ENCODE data around the gene OR51E2. TPM values are rescaled to one million over a fixed set of nuclear protein-coding genes. Genes with fewer than 3 reads are reported as not detected.

OR51E2 gene
- total RNA-seq, 2 donors from 2014 or later = 10.6 to 100 TPM

GRCh38 chr11:4673781-4674180 lies 23.9 kb downstream of the OR51E2 start:
- H3K27me3 ChIP-seq (replicated peaks; ENCODE audit: insufficient read depth) = no peaks in the 10 kb centered on the region
- H3K27ac ChIP-seq = no peak overlapping the region
- no peak for DNase-seq (ENCODE audit: low spot score)
- intact Hi-C loops (cut with DNase I) = no loop called here
- 57% methylated on average over 2 of the region's 2 CpGs for WGBS
- TF ChIP-seq CTCF (IDR thresholded peaks at IDR 0.05) = no peak
- TF ChIP-seq POLR2A (IDR thresholded peaks at IDR 0.05) = no peak
- TF ChIP-seq POLR2AphosphoS5 (IDR thresholded peaks at IDR 0.05) = no peak
- no peaks in the 10 kb centered on the region for H3K36me3 ChIP-seq
- no peaks in the 10 kb centered on the region for H3K9me3 ChIP-seq
- H3K4me1 ChIP-seq (replicated peaks) = no peaks in the 10 kb centered on the region
- no peak overlapping the region for H3K4me3 ChIP-seq

GRCh38 chr11:4672470-4672869 lies 25.2 kb downstream of the OR51E2 start:
- Histone ChIP-seq H3K36me3 (no peaks in the 10 kb centered on the region), H3K27me3 (replicated peaks; ENCODE audit: insufficient read depth) (no peaks in the 10 kb centered on the region), H3K4me3 (no peak overlapping the region), H3K27ac (no peak overlapping the region), H3K4me1 (replicated peaks) (no peaks in the 10 kb centered on the region), H3K9me3 (no peaks in the 10 kb centered on the region)
- no peak for TF ChIP-seq CTCF (IDR thresholded peaks at IDR 0.05)
- TF ChIP-seq POLR2AphosphoS5 (IDR thresholded peaks at IDR 0.05) = no peak
- TF ChIP-seq POLR2A (IDR thresholded peaks at IDR 0.05) = no peak
- WGBS = 73% methylated on average over 3 of the region's 3 CpGs
- DNase-seq (ENCODE audit: low spot score) = no peak
- intact Hi-C loops (cut with DNase I) = no loop called here

- no peak for TF ChIP-seq POLR2A (IDR thresholded peaks at IDR 0.05)
- no peak for TF ChIP-seq CTCF (IDR thresholded peaks at IDR 0.05)
- TF ChIP-seq POLR2AphosphoS5 (IDR thresholded peaks at IDR 0.05) = no peak
- Histone ChIP-seq H3K27ac (no peak overlapping the region), H3K4me1 (replicated peaks) (no peaks in the 10 kb centered on the region), H3K4me3 (no peak overlapping the region), H3K36me3 (no peaks in the 10 kb centered on the region), H3K9me3 (no peaks in the 10 kb centered on the region), H3K27me3 (replicated peaks; ENCODE audit: insufficient read depth) (no peaks in the 10 kb centered on the region)
- DNase-seq (ENCODE audit: low spot score) = no peak
- 77% methylated on average over 2 of the region's 2 CpGs for WGBS
- intact Hi-C loops (cut with DNase I) = no loop called here
These were observed 25.9 kb downstream of the OR51E2 start for GRCh38 chr11:4671741-4672140.

GRCh38 chr11:4665424-4665823 lies 32.2 kb downstream of the OR51E2 start:
- TF ChIP-seq POLR2AphosphoS5 (IDR thresholded peaks at IDR 0.05) = no peak
- no peak for TF ChIP-seq POLR2A (IDR thresholded peaks at IDR 0.05)
- TF ChIP-seq CTCF (IDR thresholded peaks at IDR 0.05) = no peak
- no peak overlapping the region for H3K27ac ChIP-seq
- 82% methylated on average over 2 of the region's 2 CpGs for WGBS

GRCh38 chr11:4664786-4665185 lies 32.9 kb downstream of the OR51E2 start:
- Histone ChIP-seq H3K27ac (no peak overlapping the region), H3K9me3 (no peaks in the 10 kb centered on the region), H3K4me1 (replicated peaks) (no peaks in the 10 kb centered on the region), H3K36me3 (no peaks in the 10 kb centered on the region), H3K27me3 (replicated peaks; ENCODE audit: insufficient read depth) (no peaks in the 10 kb centered on the region), H3K4me3 (no peak overlapping the region)
- TF ChIP-seq POLR2A (IDR thresholded peaks at IDR 0.05) (no peak), CTCF (IDR thresholded peaks at IDR 0.05) (no peak), POLR2AphosphoS5 (IDR thresholded peaks at IDR 0.05) (no peak)
- intact Hi-C loops (cut with DNase I) = no loop called here
- 30% methylated on average over 3 of the region's 3 CpGs for WGBS
- DNase-seq (ENCODE audit: low spot score) = no peak

More at GRCh38 chr11:4665424-4665823, 32.2 kb downstream of the OR51E2 start:
- no peaks in the 10 kb centered on the region for H3K4me1 ChIP-seq (replicated peaks)
- H3K4me3 ChIP-seq = no peak overlapping the region
- H3K36me3 ChIP-seq = no peaks in the 10 kb centered on the region
- no peaks in the 10 kb centered on the region for H3K9me3 ChIP-seq
- intact Hi-C loops (cut with DNase I) = no loop called here
- DNase-seq (ENCODE audit: low spot score) = no peak
- no peaks in the 10 kb centered on the region for H3K27me3 ChIP-seq (replicated peaks; ENCODE audit: insufficient read depth)
